DMS153 (cell line): ENCODE measurements around the gene VAX1.
"Not testable (repeated sequence)": the region's sequence is repeated elsewhere in the genome, so short reads cannot be mapped to it uniquely, and the experiment has no call there.

Experiments
- DNase-seq: peaks from one replicate; lab custom pipeline; 2025; lab: John Stamatoyannopoulos, UW

The VAX1 gene

GRCh38 chr10:117135480-117136140 is 2.5 kb downstream of the VAX1 start:
- no peak for DNase-seq

- no peak for DNase-seq
Measured at GRCh38 chr10:117135026-117135372, 3.1 kb downstream of the VAX1 start.

DNA sequence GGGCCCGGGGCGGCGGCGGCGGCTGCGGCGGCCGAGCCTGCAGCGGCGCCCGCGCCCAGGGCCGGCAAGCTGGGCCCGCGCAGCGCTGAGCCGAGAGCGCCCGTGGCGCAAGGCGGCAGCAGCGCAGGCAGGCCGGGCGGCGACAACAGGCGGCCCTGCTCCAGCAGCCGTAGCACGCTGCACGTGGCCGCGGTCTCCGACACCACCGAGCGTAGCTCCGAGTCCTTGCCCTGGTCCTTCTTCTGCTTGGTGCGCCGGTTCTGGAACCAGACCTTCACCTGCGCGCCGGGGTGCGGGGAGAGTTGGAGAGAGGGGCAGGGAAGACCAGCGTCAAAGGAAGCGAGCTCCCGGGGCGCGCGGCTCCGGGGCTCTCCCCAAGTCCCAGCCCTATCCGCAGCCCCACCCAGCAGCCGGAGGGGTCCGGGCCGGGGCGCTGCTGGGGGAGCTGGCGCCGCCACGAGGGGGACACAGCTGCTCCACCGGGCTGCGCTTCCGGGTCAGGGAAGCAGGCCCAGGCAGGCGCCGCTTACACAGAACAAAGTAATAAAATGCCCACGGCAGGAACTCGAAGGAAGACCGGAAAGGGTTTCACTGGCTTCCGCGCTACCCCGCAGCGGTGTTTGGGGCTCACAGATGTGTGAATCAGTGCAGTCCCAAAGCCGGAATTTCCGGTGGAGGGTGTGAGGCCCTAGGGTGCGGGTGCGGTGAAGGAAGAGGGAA is 3.6 kb downstream of the VAX1 start:
- peak; percentile 8 for DNase-seq

GRCh38 chr10:117134056-117134305 is 4.1 kb downstream of the VAX1 start:
- DNase-seq: no peak

GRCh38 chr10:117133273-117134055 is 4.6 kb downstream of the VAX1 start:
- DNase-seq: no peak

- no peak for DNase-seq
Measured at GRCh38 chr10:117132751-117133231, 5.3 kb downstream of the VAX1 start.

- no peak for DNase-seq
Measured at GRCh38 chr10:117131376-117132327, 6.4 kb downstream of the VAX1 start.

GRCh38 chr10:117130862-117131375 is 7.2 kb downstream of the VAX1 start:
- no peak for DNase-seq

- DNase-seq: no peak
Measured at GRCh38 chr10:117130346-117130745, 7.7 kb downstream of the VAX1 start.

DNA sequence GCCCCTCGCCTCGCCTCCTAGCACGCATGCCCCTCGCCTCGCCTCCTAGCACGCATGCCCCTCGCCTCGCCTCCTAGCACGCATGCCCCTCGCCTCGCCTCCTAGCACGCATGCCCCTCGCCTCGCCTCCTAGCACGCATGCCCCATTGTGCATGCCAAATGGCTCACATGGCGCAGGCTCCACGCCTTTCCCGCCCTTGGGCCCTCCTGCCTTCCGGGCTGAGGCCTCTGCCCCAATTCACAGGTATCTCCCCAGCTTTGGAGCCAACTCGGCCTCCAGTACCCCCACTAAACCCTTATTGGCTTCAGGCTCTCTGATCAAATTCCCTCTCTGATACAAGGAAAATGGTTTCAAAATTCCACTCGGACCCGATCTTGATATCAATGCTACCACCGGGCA is 11.4 kb downstream of the VAX1 start:
- DNase-seq: not testable (repeated sequence)

GRCh38 chr10:117126034-117126433 is 12.0 kb downstream of the VAX1 start:
- DNase-seq: no peak

GRCh38 chr10:117112220-117112619 is 25.9 kb downstream of the VAX1 start:
- no peak for DNase-seq

DNA sequence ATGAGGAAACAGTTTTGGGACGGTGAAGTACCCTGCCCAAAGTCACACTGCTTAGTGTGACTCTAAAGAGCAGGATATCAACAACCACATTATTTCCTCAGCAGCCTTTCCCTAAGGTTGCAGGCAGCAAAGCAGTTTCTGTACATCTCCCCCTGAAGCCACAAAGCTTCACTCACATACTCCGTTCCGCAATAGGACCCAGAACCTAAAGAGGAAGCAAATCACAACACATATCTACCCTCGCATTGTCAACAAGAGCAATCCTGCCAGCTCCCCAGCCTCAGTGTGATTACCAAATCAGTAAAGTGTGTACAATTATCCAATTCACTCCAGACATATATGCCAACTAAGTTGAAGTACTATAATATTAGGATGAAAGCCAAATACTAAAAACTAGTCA is 30.8 kb downstream of the VAX1 start:
- DNase-seq: no peak

DNA sequence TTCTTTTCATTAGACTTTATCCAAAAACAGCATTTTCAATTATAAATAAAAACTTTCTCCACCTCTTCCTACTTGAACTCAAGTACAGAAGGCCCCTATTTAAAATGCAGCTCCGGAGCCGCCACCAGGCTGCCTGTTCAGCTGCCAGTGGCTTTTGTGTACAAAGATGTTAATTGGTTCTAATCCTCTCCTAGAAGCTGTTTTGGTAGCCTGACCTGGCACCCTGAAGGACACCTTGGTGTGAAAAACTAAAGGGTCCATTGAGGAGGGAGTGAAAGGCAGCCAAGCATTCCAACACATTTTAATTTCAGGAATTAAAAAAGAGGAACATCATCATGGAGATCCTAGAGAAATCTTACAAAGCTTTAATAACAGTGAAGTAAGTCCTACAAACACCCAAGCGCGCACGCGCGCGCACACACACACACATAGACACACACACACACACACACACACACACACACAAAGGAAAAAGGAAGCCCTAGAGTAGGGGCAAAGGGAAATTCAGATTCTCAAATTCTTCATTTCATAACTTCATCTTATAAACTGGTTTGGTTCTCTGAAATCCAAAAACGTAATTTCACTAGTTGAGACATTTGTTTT is 41.4 kb downstream of the VAX1 start:
- DNase-seq: no peak

- DNase-seq: no peak
Measured at GRCh38 chr10:117094856-117095255, 43.2 kb downstream of the VAX1 start.

DNA sequence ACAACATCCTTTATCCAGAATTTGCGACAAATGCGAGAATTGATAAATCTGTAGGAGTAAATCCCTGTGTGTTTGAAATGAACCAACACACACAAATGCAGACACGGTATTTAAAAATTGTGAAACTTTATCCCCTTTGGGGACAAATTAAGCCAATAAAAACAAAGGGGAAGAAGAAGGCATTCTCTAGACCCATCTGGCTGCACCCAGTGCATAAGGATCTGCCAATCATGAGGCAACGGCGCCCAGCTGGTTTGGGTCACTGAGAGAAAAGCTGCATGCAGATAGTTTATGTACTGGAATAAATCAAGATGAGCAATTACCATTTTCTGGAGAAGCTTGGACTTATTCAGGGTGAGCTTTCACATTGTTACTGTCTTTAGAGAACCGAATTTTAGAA is 45.7 kb downstream of the VAX1 start:
- DNase-seq: no peak

DNA sequence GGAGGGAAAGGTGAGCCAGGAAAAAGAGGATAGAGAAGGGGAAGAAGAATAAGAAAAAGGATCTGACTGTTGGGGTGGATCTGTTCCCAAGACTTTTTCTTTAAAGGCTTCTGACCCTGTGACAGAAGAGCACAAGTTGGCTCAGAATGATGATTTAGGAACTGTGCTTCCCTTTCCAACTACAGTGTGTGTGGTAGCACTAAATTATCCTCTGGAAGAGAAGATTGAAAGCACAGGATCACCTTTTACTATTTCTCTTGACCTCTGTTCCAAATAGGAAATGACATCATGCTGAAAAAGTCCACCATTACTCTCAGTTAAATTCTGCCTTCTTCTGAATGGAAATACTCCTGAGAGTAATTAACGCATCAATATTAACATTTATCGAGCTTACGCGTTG is 47.2 kb downstream of the VAX1 start:
- DNase-seq: no peak

- no peak for DNase-seq
Measured at GRCh38 chr10:117087521-117087920, 50.5 kb downstream of the VAX1 start.

GRCh38 chr10:117086546-117086945 is 51.5 kb downstream of the VAX1 start:
- DNase-seq: no peak

GRCh38 chr10:117084421-117085246 is 53.4 kb downstream of the VAX1 start:
- not testable (repeated sequence) for DNase-seq
